Small intestine (tissue), 7 donors: ENCODE data around the gene CCR5AS.
"Not testable (repeated sequence)": the region's sequence is repeated elsewhere in the genome, so short reads cannot be mapped to it uniquely, and the experiment has no call there.

Experiments used
- DNase-seq, 2 donors: peaks; one replicate each; pipeline versions ENCODE4 v3.0.0 to v3.0.0-alpha.2; 2013
- FAIRE-seq: peaks from 2 replicates; lab custom pipeline; 2012; peaks lifted over from hg19 to GRCh38; lab: Jason Lieb, UNC
- H3K27ac ChIP-seq, 3 donors: one replicate each; pipeline ENCODE4 v1.5.1; 2013; ENCODE audit warnings: low read length in 2 of 3, mild to moderate bottlenecking in 2 of 3, control low read depth in 1 of 3, inconsistent platforms in 1 of 3, low read depth in 1 of 3, moderate library complexity in 1 of 3
- H3K27me3 ChIP-seq, 3 donors: one replicate each; pipeline ENCODE4 v1.6.1; 2013; ENCODE audit warnings: low read length in 3 of 3, inconsistent platforms in 1 of 3; ENCODE audit not compliant: control insufficient read depth in 3 of 3, insufficient read depth in 3 of 3
- H3K36me3 ChIP-seq, 3 donors: one replicate each; pipeline ENCODE4 v1.6.1; 2013; ENCODE audit warnings: low read length in 3 of 3, inconsistent platforms in 1 of 3, low read depth in 1 of 3, mild to moderate bottlenecking in 1 of 3, moderate library complexity in 1 of 3; ENCODE audit not compliant: control insufficient read depth in 3 of 3, insufficient read depth in 2 of 3
- H3K4me1 ChIP-seq, 3 donors: one replicate each; pipeline ENCODE4 v1.6.1; 2013; ENCODE audit warnings: low read length in 2 of 3, inconsistent platforms in 1 of 3, low read depth in 1 of 3, mild to moderate bottlenecking in 1 of 3, moderate library complexity in 1 of 3; ENCODE audit not compliant: control insufficient read depth in 3 of 3, insufficient read depth in 2 of 3
- H3K4me3 ChIP-seq, 3 donors: one replicate each; pipeline ENCODE4 v1.5.1; 2013; ENCODE audit warnings: low read length in 3 of 3, control low read depth in 1 of 3, inconsistent platforms in 1 of 3, low read depth in 1 of 3, mild to moderate bottlenecking in 1 of 3, moderate library complexity in 1 of 3
- H3K9me3 ChIP-seq, 2 donors: one replicate each; pipeline ENCODE4 v1.6.1; 2013; ENCODE audit warnings: low read depth in 1 of 2, low read length in 1 of 2; ENCODE audit not compliant: control insufficient read depth in 2 of 2, insufficient read depth in 1 of 2
- WGBS, 3 donors: extraction: QIAGEN DNeasy Blood & Tissue Kit; methylation state at CpG; one replicate each; pipeline ENCODE4 v1.1.7; 2013; 5-methylcytosine and 5-hydroxymethylcytosine counted together
- donor health status: healthy with polysubstance abuse.
- donor health status: control.
- donor health status: control.
- donor health status: Bipolar disorder and iron deficiency.
- donor health status: healthy.

Gene CCR5AS

DNA sequence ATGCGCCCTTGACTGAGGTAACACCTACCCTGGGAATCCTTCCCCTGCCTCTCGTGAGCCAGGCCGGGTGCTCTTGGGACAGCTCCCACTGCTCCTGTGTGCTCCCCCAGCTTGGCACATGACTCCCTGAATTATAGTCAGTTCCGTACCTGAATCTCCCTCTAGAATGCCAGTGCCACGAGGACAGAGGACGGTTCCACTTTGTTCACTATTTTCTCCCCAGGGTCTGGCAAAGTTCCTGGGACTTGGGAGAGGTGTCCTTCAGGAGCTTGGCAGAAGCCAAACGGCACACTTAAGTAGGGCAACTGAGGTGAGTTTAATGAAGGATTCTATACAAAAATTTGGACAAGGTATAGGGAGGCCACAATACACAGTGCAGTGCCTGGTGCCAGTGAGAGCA, 9.8 kb downstream of the CCR5AS start:
- Histone ChIP-seq H3K27me3 (no peaks in the 10 kb centered on the region), H3K9me3 (no peaks in the 10 kb centered on the region), H3K36me3 (peaks cover 0 to 2% (median 0%) of the 10 kb centered on the region in 3 donors), H3K27ac (no peak overlapping the region), H3K4me3 (no peak overlapping the region), H3K4me1 (peaks cover 0 to 16% (median 5%) of the 10 kb centered on the region in 3 donors)
- 92 to 95% (median 93%) methylated on average over 7 of the region's 7 CpGs for WGBS, 3 donors
- FAIRE-seq (no peak), DNase-seq (no peak)

GRCh38 chr3:46395766-46396530, 10.9 kb downstream of the CCR5AS start:
- Histone ChIP-seq H3K4me1 (peaks cover 0 to 16% (median 5%) of the 10 kb centered on the region in 3 donors), H3K36me3 (peaks cover 0 to 2% (median 0%) of the 10 kb centered on the region in 3 donors), H3K4me3 (no peak overlapping the region), H3K27me3 (no peaks in the 10 kb centered on the region), H3K27ac (peak overlapping the region in 1 of 3 donors; percentile 25), H3K9me3 (no peaks in the 10 kb centered on the region)
- 53 to 61% (median 61%) methylated on average over 6 of the region's 6 CpGs for WGBS, 3 donors
- DNase-seq (no peak), FAIRE-seq (no peak)

DNA sequence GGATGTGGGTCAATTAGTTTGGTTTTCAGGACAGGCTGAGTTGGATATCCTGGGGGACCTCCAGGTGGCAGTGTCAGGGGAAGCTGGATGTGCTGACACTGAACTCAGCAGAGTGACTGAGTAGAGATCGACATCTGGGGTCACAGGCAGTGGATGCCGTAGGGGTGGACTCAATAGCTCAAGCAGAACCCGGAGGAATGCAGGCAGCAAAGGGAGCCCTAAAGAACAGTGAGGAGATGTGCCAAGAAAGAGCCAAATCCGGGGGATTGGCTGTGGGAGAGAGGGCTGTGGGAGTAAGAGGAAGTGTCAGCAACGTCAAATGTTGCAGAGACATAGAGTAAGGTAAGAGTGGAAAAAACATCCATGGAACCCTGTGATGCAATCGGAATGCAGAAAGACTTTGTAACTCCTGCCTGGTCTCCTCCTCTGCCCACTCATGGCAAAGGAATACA, 11.6 kb downstream of the CCR5AS start:
- Histone ChIP-seq H3K9me3 (no peaks in the 10 kb centered on the region), H3K4me3 (no peak overlapping the region), H3K36me3 (peaks cover 0 to 2% (median 0%) of the 10 kb centered on the region in 3 donors), H3K4me1 (peaks cover 0 to 16% (median 5%) of the 10 kb centered on the region in 3 donors), H3K27ac (peak overlapping the region in 1 of 3 donors; percentile 25), H3K27me3 (no peaks in the 10 kb centered on the region)
- DNase-seq (peak in 1 of 2 donors; percentile 30), FAIRE-seq (no peak)
- WGBS, 3 donors = 82 to 92% (median 85%) methylated on average over 6 of the region's 6 CpGs

DNA sequence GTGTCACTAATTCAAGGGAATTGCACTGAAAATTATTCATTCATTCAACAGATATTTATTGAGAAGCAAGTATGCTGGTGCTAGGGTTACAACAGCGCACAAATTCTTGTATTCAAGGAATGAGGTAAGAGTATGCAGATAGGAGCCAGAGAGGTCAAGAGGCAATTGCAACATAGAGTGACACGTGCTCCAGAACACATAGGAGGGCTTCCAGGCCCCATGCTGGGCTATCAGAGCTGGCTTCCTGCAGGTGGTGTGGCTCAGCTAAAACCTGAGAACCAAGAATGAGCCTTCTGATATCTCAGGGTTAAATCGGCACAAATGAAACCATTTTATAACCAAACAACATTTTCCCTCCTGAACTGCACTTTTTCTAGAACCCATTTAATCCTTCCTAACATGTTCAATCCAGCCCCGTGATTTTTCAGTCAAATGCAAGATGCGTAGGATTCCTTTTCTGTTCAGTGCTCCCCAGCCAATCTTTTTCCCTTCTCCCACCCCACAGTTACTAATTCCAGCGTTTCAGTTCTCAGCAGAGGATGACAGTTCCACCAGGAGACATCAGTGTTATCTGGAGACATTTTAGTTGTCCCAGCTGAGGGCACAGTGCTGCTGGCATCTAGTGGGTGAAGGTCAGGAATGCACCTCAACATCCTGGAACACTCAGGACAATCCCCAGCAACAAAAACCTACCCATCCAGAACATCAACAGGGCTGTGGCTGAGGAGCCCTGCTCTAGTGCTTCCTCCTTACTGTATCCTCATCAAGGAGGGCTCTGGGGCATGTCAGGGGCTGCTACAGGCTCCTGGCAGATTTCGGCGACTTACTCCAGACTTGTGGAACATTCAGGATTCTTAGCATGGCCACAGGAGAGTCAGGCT, 13.1 kb downstream of the CCR5AS start:
- no peak overlapping the region for H3K27ac ChIP-seq
- no peak for FAIRE-seq
- peaks cover 0 to 16% (median 0%) of the 10 kb centered on the region in 3 donors for H3K4me1 ChIP-seq
- H3K9me3 ChIP-seq = no peaks in the 10 kb centered on the region
- no peaks in the 10 kb centered on the region for H3K27me3 ChIP-seq
- WGBS, 3 donors = 72 to 77% (median 74%) methylated on average over 8 of the region's 8 CpGs
- H3K36me3 ChIP-seq = peaks cover 0 to 2% (median 0%) of the 10 kb centered on the region in 3 donors
- H3K4me3 ChIP-seq = no peak overlapping the region
- DNase-seq = peak in 1 of 2 donors; percentile 56

DNA sequence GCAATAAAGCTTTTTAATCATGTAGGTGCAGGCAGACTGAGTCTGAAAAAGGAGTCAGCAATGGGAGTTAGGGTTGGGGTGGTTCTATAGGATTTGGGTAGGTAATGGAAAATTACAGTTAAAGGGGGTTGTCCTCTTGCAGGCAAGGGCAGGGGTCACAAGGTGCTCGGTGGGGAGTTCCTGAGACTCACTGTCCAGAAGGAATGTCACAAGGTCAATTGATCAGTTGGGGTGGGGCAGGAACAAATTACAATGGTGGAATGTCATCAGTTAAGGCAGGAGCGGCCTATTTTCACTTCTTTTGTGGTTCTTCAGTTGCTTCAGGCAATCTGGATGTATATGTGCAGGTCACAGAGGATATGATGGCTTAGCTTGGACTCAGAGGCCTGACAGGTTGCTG, 13.9 kb downstream of the CCR5AS start:
- Histone ChIP-seq H3K4me1 (peaks cover 0 to 16% (median 0%) of the 10 kb centered on the region in 3 donors), H3K4me3 (no peak overlapping the region), H3K27me3 (no peaks in the 10 kb centered on the region), H3K9me3 (peaks cover 0 to under 1% of the 10 kb centered on the region in 2 donors), H3K36me3 (peaks cover 0 to 2% (median 0%) of the 10 kb centered on the region in 3 donors), H3K27ac (no peak overlapping the region)
- FAIRE-seq = no peak
- WGBS, 3 donors = 59 to 80% (median 67%) methylated on average over 2 of the region's 2 CpGs
- no peak for DNase-seq

GRCh38 chr3:46391526-46391925, 15.3 kb downstream of the CCR5AS start:
- not testable (repeated sequence) for H3K27me3 ChIP-seq, H3K4me3 ChIP-seq, FAIRE-seq, H3K27ac ChIP-seq, DNase-seq, H3K9me3 ChIP-seq, H3K36me3 ChIP-seq
- WGBS, 3 donors = 90 to 94% (median 93%) methylated on average over 5 of the region's 5 CpGs
- peaks cover 0 to 16% (median 0%) of the 10 kb centered on the region in 3 donors for H3K4me1 ChIP-seq

DNA sequence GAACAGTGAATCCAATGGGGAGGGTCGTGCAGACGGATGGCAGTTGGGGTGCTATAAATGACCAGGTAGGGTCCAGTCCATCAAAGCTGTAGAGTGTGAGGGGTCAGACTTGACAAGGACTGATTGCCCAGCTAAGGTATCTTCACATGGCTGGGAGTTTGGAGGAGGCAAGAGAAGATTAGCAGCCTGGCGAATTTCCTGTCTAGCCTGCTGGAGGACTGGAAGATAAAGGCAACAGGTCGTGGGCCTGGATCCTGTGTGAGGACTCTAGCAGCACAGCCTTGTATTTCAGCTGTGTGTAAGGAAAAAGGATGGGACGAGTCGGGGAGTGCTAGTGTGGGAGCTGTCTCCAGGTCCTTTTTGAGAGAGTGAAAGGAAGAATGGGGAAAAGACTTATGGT, 17.6 kb downstream of the CCR5AS start:
- Histone ChIP-seq H3K9me3 (peaks cover 0 to 6% of the 10 kb centered on the region in 2 donors), H3K36me3 (peaks cover 0 to 2% (median 0%) of the 10 kb centered on the region in 3 donors), H3K4me3 (no peak overlapping the region), H3K27ac (no peak overlapping the region), H3K4me1 (peaks cover 0 to 11% (median 0%) of the 10 kb centered on the region in 3 donors), H3K27me3 (no peaks in the 10 kb centered on the region)
- FAIRE-seq (no peak), DNase-seq (no peak)
- 87 to 89% (median 89%) methylated on average over 6 of the region's 6 CpGs for WGBS, 3 donors

DNA sequence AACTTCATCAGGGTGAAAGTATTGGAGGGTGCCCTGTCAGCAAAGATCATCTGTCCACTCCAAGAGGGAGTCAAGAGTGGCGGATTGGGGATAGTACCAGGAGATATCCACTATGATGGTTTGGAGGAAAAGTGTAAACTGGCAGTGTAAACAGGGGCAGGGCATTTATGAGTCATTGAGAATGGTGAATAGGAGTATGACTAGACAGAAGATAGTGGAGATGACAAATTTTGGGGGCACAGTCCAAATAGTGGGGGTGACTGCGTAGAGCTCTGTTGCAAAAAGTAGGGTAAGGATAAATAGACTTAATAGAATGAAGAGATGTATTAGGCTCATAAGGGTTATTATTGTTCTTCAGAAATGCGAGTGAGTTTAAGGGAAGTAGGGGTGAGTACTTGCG, 18.0 kb downstream of the CCR5AS start:
- H3K27ac ChIP-seq, H3K36me3 ChIP-seq, FAIRE-seq, H3K4me3 ChIP-seq, H3K9me3 ChIP-seq, DNase-seq, H3K27me3 ChIP-seq, H3K4me1 ChIP-seq: not testable (repeated sequence)
- WGBS, 3 donors = 91 to 97% (median 93%) methylated on average over 4 of the region's 4 CpGs
